ELR (cell line): ENCODE results near the gene CNEP1R1.

ENCODE experiments used
- DNase-seq: peaks from one replicate; pipeline ENCODE4 v3.0.0-alpha.2; 2015; ENCODE audit warnings: low read depth

Gene CNEP1R1

DNA sequence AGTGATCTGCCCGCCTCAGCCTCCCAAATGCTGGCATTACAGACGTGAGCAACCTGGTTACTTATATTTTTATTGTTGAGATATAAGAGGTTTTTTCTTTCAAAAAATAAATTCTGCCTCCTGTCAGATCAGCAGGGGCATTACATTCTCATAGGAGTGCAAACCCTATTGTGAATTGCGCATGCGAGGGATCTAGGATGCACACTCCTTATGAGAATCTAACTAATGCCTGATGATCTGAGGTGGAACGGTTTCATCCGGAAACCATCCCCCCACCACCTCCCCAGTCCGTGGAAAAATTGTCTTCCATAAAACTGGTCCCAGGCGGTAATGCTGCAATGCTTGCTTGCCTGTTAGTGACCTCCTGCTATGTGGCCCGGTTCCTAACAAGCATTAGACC is 7.5 kb upstream of the CNEP1R1 start:
- no peak for DNase-seq

DNA sequence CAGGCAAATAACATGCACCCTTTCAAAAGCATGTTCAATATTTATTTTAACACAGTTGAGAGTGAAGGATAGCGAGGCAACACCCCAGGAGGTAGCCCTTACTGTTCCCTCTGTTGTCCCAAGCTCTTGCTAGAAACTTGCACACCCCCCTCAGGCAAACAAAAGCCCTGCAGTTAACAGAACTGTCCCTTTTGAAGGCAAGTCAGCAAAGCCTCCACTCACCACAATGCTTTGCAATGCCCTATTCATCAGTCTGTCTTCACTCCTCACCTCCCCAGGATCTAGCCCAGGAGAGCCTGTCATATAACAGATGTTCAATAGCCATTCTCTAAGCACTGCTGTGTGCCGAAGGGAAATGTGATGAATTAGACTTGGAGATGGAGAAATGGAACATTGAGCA is 3.5 kb upstream of the CNEP1R1 start:
- DNase-seq: peak; percentile 37

- no peak for DNase-seq
Measured at GRCh38 chr16:50023641-50024040, 1.4 kb upstream of the CNEP1R1 start.

- no peak for DNase-seq
Measured at GRCh38 chr16:50024207-50024606, 818 bp upstream of the CNEP1R1 start.

GRCh38 chr16:50025537-50025931 is 509 bp downstream of the CNEP1R1 start:
- peak; percentile 39 for DNase-seq

GRCh38 chr16:50027829-50028228 is 2.8 kb downstream of the CNEP1R1 start:
- DNase-seq: no peak

- no peak for DNase-seq
Measured at GRCh38 chr16:50035468-50035992, 10.5 kb downstream of the CNEP1R1 start.

- DNase-seq: no peak
Measured at GRCh38 chr16:50036426-50036825, 11.4 kb downstream of the CNEP1R1 start.

GRCh38 chr16:50037662-50038220 is 12.7 kb downstream of the CNEP1R1 start:
- DNase-seq: no peak

DNA sequence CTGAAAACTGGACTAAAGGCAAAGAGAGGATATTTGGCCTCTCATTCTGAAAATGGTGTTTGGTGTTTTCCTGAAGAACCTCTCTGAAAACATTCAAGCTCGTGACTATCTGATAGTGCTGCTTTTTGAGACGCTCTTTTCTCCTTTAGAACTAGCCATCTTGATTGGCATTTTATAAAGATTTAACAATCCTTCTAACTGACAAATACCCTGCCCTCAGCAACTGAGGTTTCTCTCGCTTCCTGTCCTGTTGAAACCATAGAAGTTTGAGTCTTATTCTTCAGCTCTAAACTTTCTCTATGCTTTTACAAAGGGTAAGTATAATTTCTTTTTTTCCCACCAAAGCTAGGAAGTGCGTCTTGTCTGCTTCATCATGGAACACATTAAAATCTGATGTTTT is 13.3 kb downstream of the CNEP1R1 start:
- no peak for DNase-seq

DNA sequence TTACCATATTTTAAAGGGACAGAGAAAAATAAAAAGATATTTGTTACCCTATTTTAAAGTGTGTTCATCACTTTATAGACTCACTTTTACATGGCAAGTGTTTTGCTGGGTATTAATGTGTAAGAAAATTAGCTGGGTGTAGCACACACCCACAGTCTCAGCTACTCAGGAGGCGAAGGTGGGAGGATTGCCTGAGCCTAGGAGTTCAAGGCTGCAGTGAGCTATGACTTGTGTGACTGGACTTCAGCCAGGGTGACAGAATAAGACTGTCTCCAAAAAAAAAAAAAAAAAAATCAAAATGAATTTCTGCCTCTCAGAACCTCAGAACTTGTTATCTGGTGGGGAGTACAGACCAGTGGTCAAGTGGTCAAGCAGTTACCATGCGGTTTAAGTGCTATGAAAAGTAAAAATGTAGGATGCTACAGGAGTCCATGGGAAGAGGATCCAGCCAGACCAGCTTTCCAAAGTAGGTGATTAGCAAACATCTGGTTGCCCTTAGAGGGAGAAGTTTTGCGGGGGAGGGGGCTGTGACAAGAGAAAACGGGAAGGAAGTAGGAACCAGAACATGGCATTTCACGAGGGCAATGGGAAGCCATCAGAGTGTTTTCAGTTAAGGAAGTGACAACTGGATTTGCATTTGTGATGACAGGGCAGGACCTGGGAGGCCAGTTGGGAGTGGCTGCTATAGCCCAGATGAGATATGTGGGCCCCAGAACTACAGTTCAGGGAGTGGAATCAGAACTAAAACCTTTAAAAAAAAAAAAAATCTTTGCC is 13.9 kb downstream of the CNEP1R1 start:
- no peak for DNase-seq

- DNase-seq: no peak
Measured at GRCh38 chr16:50040018-50040417, 15.0 kb downstream of the CNEP1R1 start.

GRCh38 chr16:50040710-50041109 is 15.7 kb downstream of the CNEP1R1 start:
- no peak for DNase-seq

GRCh38 chr16:50043358-50043757 is 18.3 kb downstream of the CNEP1R1 start:
- no peak for DNase-seq

- DNase-seq: no peak
Measured at GRCh38 chr16:50045412-50045811, 20.4 kb downstream of the CNEP1R1 start.

DNA sequence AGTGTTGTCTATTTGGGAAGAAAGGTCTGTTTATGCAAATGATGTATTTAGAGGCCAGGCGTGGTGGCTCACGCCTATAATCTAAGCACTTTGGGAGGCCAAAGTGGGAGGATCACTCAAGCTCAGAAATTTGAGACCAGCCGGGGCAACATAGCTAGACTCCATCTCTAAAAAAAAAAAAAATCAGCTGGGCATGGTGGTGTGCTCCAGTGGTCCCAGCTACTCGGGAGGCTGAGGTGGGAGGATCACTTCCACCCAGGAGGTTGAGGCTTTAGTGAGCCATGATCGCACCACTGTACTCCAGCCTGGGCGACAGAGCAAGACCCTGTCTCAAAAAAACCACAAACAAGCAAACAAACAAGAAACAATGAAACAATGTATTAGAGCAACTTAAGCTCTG is 21.8 kb downstream of the CNEP1R1 start:
- no peak for DNase-seq

DNA sequence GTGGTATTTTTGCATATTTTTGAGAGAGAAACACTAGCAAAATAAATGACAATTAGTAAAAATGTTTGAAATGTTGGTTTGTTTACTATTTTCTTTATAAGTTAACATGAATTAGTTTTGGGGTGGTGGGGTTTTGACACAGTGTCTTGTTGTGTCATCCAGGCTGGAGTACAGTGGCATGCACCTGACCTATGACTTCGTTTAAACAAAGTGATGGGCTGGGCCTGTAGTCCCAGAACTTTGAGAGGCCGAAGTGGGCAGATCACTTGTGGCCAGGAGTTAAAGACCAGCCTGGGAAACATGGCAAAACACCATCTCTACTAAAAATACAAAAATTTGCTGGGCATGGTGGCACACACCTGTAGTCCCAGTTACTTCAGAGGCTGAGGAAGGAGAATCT is 22.8 kb downstream of the CNEP1R1 start:
- no peak for DNase-seq

DNA sequence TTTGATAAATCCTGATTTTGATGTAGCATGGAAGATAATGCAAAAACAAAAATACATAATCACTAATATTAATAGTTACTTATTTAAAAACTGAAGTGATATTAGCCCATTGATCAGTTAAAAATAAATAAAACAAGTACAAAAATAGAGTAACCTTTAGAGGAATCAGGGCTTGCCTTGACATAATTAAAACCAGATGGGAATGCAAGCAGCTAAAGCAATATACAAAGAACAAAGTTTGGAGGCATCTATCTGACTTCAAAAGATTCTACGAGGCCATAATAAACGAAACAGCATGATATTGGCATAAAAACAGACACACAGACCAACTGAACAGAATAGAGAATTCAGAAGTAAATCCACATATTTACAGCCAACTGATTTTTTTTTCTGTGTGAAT is 25.8 kb downstream of the CNEP1R1 start:
- no peak for DNase-seq

GRCh38 chr16:50056226-50056625 is 31.2 kb downstream of the CNEP1R1 start:
- peak; percentile 9 for DNase-seq

- no peak for DNase-seq
Measured at GRCh38 chr16:50058091-50058771, 33.2 kb downstream of the CNEP1R1 start.

DNA sequence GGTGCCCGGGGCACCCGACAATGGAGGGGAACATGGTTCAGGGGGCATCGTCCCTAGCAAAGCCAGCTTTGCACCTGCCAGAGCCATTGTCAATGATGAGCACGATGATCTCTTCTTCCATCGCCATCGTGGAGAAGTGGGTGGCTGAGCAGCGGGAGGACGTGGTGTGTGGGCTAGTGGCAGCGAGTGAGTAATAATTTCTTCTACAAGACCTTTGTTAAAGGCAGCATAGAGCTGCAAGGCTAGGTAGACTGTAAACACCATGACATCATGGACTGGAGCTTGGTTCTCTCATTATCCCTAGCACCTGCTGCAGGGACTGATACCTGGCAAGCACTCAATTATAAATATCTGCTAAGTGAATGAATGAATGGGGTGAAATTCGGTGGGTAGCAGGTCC is 34.1 kb downstream of the CNEP1R1 start:
- no peak for DNase-seq

DNA sequence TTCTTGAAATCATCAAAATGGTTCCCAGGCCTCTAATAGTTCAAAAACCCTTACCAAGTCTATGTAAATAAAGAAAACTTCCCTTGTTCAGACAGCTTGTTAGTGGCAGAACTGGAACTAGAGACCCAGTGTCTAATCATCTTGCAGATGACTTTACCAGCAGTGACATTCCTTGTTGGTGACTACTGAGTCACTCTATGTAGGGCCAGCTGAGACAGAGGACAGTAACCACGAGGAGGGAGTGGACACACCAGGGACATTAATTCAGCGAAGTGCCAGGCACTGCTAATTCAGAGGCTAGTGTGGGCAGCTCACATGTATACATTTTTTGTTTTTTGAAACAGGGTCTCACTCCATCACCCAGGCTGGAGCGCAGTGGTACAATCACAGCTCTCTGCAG is 34.6 kb downstream of the CNEP1R1 start:
- DNase-seq: no peak

DNA sequence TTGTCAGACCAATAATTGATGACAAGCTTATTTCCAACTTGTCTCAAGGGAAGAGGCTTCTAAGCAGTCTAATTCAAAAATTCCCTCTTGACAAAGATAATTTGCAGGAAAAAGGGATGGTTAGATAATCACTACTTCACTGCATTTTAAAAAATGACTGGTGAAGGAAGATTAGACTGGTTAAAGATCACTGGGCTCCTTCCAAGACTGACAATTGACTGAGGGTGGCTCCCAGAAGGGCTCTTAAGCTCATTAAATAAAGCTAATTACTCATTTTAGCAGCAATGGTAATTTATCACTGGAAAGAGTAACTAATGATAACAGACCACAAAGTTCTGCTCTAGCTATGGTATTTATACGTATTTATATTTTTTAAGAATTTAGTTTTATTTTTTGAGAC is 36.3 kb downstream of the CNEP1R1 start:
- DNase-seq: no peak
